NB4 (cell line): ENCODE results near the gene RIPK4.

ENCODE experiments used
- DNase-seq: peaks from one replicate; pipeline ENCODE4 v3.0.0; 2010; ENCODE audit warnings: low read depth
- H3K4me3 ChIP-seq: one replicate; pipeline ENCODE4 v1.5.1; 2011; ENCODE audit warnings: mild to moderate bottlenecking, low read depth, low read length, moderate library complexity
- CTCF ChIP-seq: IDR thresholded peaks from one replicate; pipeline ENCODE4 v1.5.1; 2012; ENCODE audit warnings: low read depth, low read length
- MYC ChIP-seq: IDR thresholded peaks from 2 replicates; pipeline ENCODE4 v1.6.1; 2011; ENCODE audit warnings: low read depth, low read length
- POLR2A ChIP-seq: IDR thresholded peaks from 2 replicates; pipeline ENCODE4 v1.6.1; 2011; ENCODE audit warnings: mild to moderate bottlenecking; ENCODE audit not compliant: insufficient read length; ENCODE audit errors: extremely low read depth
- TF ChIP-seq, protein P1 (sequence below): IDR thresholded peaks from 2 replicates; pipeline ENCODE4 v1.6.1; 2011; ENCODE audit warnings: low read depth, low read length

RIPK4 gene

GRCh38 chr21:41736423-41736822 lies 30.4 kb downstream of the RIPK4 start:
- no peak for TF ChIP-seq MYC
- TF ChIP-seq POLR2A = no peak
- TF ChIP-seq, protein P1, sequence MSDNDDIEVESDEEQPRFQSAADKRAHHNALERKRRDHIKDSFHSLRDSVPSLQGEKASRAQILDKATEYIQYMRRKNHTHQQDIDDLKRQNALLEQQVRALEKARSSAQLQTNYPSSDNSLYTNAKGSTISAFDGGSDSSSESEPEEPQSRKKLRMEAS = no peak
- no peak for TF ChIP-seq CTCF
- DNase-seq = no peak
- no peak overlapping the region for H3K4me3 ChIP-seq

DNA sequence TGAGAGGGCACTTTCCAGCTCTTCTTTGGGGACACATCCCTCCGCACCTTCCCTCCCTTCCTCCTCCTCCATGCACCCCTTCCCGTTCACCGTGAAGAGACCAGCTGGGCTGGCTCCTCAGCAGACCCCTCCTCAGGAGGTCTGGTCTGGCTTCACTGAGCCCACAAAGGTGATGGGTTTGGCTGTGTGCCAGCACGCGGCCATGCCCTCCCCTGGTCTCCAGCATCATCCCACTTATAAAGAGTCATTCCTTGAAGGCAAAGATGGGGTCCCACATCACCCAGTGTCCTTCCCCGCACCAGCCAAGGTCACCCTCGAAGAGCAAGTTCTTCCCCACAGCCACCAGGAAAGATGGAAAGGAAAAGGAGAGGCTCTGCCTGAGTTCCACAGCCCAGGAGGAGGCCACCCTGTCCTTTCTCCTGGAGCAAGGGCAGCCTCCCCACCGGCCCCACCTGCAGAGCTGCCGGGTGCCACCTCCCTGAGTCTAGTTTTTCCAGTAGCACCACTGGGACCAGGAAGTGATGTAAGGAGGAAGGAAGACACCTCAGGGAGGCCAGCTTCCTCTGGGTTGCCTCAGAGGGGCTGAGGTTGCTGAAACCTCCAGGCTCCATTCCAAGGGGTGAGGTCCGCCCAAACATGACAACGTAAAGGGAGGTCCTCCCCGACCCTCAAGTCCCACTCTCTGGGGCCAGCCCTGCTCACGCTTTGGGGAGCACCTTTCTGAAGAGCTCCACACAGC lies 32.7 kb downstream of the RIPK4 start:
- no peak for TF ChIP-seq CTCF
- TF ChIP-seq POLR2A = no peak
- no peak for TF ChIP-seq MYC
- TF ChIP-seq, protein P1 = no peak
- H3K4me3 ChIP-seq = no peak overlapping the region
- DNase-seq = no peak

GRCh38 chr21:41731081-41731480 lies 35.8 kb downstream of the RIPK4 start:
- TF ChIP-seq CTCF = no peak
- TF ChIP-seq, protein P1 = no peak
- TF ChIP-seq POLR2A = no peak
- TF ChIP-seq MYC = no peak
- DNase-seq = no peak

DNA sequence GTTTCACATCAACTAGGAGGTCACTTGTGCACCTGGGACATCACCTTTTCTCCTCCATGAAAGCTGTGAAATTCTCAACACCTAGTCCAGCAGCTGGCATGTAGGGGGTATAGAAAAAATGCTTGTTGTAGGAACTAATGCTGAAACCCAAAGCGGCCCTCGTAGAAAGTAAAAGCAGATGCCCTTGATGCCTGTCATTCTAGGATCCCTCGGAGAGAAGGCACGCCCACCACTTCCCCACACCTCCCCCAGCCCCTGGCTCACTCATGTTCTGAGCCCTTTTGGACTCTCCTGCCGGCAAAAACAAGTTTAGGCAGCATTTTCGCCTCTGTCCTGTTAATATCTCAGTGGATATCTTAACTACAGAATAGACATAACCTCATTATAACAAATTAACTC lies 36.5 kb downstream of the RIPK4 start:
- H3K4me3 ChIP-seq = no peak overlapping the region
- TF ChIP-seq, protein P1 = no peak
- no peak for TF ChIP-seq MYC
- no peak for TF ChIP-seq CTCF
- TF ChIP-seq POLR2A = no peak
- DNase-seq = no peak

More at GRCh38 chr21:41731081-41731480, 35.8 kb downstream of the RIPK4 start:
- no peak overlapping the region for H3K4me3 ChIP-seq

GRCh38 chr21:41729701-41730366 lies 37.0 kb downstream of the RIPK4 start:
- H3K4me3 ChIP-seq = no peak overlapping the region
- TF ChIP-seq, protein P1 = no peak
- DNase-seq = no peak
